ENCODE results near the gene ELK3. TPM values are rescaled to one million over a fixed set of nuclear protein-coding genes. Genes with fewer than 3 reads are reported as not detected.

Gene ELK3
- total RNA-seq, 1 donor from 2014 or later: 60.8 TPM

DNA sequence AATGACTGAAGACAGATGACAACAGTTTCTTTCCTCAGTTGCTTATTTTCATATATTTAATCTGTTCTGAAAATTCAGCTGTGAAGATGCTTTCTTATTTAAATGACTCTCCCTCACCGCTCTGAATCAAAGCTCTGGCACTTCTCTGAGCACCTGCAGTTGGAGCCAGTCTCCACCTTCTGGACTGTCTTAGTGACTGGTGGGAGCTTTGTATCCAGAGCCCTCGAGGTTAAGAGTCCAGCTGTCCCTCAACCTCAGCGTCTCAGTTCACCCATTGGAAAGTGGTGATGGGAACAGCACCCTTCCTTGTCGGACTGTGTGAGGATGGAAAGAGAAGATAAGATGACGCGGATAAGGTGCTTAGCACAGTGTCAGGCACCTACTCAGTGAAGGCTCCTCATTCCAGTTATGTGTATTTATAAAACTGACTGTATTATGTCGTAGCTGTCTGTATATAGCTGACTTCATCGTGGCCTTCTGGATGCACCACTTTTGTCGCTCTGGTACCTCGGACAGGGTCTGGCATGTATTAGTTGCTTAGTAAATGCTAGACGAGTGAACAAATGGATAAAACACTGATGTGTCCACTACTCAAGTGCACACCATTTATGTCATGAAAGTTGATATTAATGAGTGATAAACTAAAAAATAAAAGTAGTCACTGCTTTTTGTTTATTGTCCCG lies 34.5 kb downstream of the ELK3 start:
- peaks cover 79% of the 10 kb centered on the region for H3K36me3 Mint-ChIP-seq (ENCODE audit: low read depth)
- no peaks in the 10 kb centered on the region for H3K9me3 Mint-ChIP-seq
- CTCF ChIA-PET: no interaction called here
- TF ChIP-seq, protein P1, sequence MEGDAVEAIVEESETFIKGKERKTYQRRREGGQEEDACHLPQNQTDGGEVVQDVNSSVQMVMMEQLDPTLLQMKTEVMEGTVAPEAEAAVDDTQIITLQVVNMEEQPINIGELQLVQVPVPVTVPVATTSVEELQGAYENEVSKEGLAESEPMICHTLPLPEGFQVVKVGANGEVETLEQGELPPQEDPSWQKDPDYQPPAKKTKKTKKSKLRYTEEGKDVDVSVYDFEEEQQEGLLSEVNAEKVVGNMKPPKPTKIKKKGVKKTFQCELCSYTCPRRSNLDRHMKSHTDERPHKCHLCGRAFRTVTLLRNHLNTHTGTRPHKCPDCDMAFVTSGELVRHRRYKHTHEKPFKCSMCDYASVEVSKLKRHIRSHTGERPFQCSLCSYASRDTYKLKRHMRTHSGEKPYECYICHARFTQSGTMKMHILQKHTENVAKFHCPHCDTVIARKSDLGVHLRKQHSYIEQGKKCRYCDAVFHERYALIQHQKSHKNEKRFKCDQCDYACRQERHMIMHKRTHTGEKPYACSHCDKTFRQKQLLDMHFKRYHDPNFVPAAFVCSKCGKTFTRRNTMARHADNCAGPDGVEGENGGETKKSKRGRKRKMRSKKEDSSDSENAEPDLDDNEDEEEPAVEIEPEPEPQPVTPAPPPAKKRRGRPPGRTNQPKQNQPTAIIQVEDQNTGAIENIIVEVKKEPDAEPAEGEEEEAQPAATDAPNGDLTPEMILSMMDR (IDR thresholded peaks at IDR 0.05): no peak
- intact Hi-C loops (cut with micrococcal nuclease): no loop called here
- H3K4me1 Mint-ChIP-seq: peaks cover 12% of the 10 kb centered on the region
- POLR2A ChIA-PET: interaction anchor here (0.7 kb wide), 1 partner anchor 225 kb away, joined by 4 read pairs; no protein-coding TSS in a partner anchor
- no peaks in the 10 kb centered on the region for H3K27me3 Mint-ChIP-seq
- ATAC-seq (ENCODE audit: low read depth) (no peak), DNase-seq (no peak)
- no peak overlapping the region for H3K27ac Mint-ChIP-seq
- H3K4me3 Mint-ChIP-seq: no peak overlapping the region

DNA sequence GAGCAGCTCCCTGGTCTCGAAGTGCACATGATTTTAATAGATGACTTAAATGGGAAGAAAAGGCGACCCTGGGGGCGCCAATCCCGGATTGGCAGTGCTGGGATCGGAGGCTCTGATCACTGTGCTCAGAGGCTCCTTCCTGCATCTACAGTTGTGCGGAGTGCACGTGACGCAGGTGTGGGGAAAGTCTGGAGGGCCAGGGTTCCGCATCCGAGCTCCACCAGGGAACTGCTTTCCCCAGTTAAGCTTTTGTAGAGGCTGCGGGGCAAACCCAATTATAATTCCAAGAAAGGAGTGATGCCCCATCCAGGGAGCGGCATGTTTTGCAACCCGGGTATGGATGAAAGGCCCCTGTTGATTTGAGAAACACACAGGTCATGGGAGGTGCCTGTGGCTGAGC lies 36.5 kb downstream of the ELK3 start:
- ATAC-seq (ENCODE audit: low read depth) (no peak), DNase-seq (no peak)
- no peaks in the 10 kb centered on the region for H3K27me3 Mint-ChIP-seq
- no peak overlapping the region for H3K27ac Mint-ChIP-seq
- no peaks in the 10 kb centered on the region for H3K4me1 Mint-ChIP-seq
- no peaks in the 10 kb centered on the region for H3K9me3 Mint-ChIP-seq
- intact Hi-C loops (cut with micrococcal nuclease): no loop called here
- no peak overlapping the region for H3K4me3 Mint-ChIP-seq
- H3K36me3 Mint-ChIP-seq (ENCODE audit: low read depth): peaks cover 75% of the 10 kb centered on the region
- ChIA-PET POLR2A (no interaction called here), CTCF (interaction anchor here (1.1 kb wide), 1 partner anchor 16 kb away, joined by 3 read pairs; no protein-coding TSS in a partner anchor)
- TF ChIP-seq, protein P1 (IDR thresholded peaks at IDR 0.05): no peak

DNA sequence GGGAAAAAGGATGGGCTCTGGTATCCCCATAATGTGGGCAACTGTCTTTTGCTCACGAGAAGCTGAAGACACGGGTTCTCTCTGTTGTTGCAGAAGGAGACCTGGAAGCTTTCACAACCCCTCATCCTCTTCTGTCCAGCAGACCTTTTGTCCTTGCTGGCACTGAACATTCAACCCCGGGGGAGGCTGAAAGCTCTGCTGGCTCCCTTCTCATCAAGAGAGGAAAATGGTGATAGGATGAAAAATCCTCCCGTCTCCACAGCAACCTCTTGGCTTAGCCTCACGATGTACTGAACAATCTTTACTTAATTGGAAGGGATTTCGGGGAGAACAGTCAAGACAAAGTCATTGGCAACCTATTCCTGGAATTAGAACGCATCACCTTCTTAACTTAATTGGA lies 39.0 kb downstream of the ELK3 start:
- TF ChIP-seq, protein P1 (IDR thresholded peaks at IDR 0.05): no peak
- no peaks in the 10 kb centered on the region for H3K9me3 Mint-ChIP-seq
- H3K36me3 Mint-ChIP-seq (ENCODE audit: low read depth): peaks cover 72% of the 10 kb centered on the region
- H3K27ac Mint-ChIP-seq: no peak overlapping the region
- peaks cover 21% of the 10 kb centered on the region for H3K4me1 Mint-ChIP-seq
- DNase-seq (no peak), ATAC-seq (ENCODE audit: low read depth) (no peak)
- no peak overlapping the region for H3K4me3 Mint-ChIP-seq
- intact Hi-C loops (cut with micrococcal nuclease): no loop called here
- ChIA-PET POLR2A (no interaction called here), CTCF (no interaction called here)
- H3K27me3 Mint-ChIP-seq: no peaks in the 10 kb centered on the region

DNA sequence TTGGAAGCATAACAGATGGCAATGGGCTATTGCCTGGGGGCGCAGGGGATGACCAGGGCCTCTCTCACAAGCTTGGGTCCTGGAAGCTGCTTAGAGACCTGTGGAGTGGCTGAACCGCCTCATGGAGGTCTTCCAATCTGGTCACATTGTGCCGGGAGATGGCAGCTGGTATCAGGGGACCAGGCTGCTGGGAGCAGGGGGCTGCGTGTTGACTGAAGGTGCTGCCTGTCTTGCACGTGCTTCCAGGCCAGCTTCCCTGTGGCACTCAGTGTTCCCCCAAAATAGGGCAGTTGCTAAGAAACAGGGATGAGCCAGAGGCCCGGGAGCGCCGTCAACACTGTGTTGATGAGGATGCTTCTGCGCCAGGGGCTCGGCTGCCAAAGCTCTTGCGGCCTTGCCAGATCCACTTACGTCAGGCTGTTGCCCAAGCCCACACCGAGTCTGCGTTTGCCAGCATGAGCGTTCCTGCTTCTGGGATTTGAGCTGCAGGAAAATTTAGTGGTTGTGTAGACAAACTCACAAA lies 39.8 kb downstream of the ELK3 start:
- TF ChIP-seq, protein P1 (IDR thresholded peaks at IDR 0.05): no peak
- peaks cover 64% of the 10 kb centered on the region for H3K36me3 Mint-ChIP-seq (ENCODE audit: low read depth)
- no peaks in the 10 kb centered on the region for H3K9me3 Mint-ChIP-seq
- ATAC-seq (ENCODE audit: low read depth) (no peak), DNase-seq (no peak)
- H3K27me3 Mint-ChIP-seq: no peaks in the 10 kb centered on the region
- H3K4me1 Mint-ChIP-seq: peaks cover 21% of the 10 kb centered on the region
- ChIA-PET POLR2A (no interaction called here), CTCF (no interaction called here)
- no peak overlapping the region for H3K27ac Mint-ChIP-seq
- intact Hi-C loops (cut with micrococcal nuclease): no loop called here
- no peak overlapping the region for H3K4me3 Mint-ChIP-seq

DNA sequence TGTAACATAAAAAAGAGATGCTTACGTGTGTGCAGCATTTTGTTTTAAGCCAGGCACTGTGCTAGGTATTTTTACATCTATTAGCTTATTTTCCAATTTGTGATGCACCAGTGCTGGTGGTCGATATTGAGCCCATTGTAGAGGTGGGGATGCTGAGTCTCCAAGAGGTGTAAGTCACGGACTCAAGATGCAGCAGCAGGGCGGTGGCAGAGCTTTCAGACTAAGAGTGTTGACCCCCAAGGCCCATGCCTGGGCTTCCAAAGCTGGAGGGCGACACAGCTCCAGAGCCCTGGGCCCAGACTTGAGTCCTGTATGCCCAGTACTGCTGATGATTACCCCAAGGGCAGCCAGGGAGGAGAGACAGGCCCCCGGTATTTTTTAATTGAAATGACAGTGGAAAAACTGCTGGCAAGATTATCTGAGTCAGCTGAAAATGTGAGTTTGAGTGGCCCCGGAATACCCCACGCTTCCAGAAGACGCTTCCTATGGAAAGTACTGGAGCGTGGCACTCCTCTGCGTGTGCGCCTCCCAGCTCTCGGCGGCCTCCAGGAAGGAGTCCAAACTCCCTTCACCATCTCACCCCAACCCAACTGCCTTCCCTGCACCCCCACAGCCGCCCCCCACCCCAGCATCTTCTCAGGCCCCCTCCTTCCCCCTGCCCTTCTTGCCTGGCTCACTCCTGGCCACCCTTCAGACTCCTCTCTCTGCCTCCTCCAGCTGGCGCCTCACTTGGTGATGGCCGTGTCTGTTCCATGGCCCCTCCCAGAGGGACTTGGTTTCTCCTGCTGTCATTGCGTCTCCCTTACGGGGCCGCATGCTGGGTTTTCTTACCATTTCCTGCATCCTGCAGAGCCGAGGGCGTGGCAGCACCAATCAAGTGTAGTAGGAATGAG lies 40.7 kb downstream of the ELK3 start:
- DNase-seq (no peak), ATAC-seq (ENCODE audit: low read depth) (no peak)
- Mint-ChIP-seq H3K36me3 (ENCODE audit: low read depth) (peaks cover 59% of the 10 kb centered on the region), H3K9me3 (no peaks in the 10 kb centered on the region), H3K27me3 (no peaks in the 10 kb centered on the region), H3K4me3 (no peak overlapping the region), H3K4me1 (peaks cover 21% of the 10 kb centered on the region), H3K27ac (no peak overlapping the region)
- ChIA-PET CTCF (no interaction called here), POLR2A (no interaction called here)
- intact Hi-C loops (cut with micrococcal nuclease): no loop called here
- TF ChIP-seq, protein P1 (IDR thresholded peaks at IDR 0.05): no peak

All from activated B cell treated with CpG ODN at 0.5 μM for 24 hours (primary cell).